ENCODE measurements around the gene FAM13A. TPM values are rescaled to one million over a fixed set of nuclear protein-coding genes. Genes with fewer than 3 reads are reported as not detected.

The FAM13A gene
- total and polyA plus RNA-seq, 12 donors: 10.1 to 61.6 (median 29.1) TPM

- no peak for DNase-seq
- TF ChIP-seq POLR2A (IDR thresholded peaks at IDR 0.05) (no peak), CTCF (IDR thresholded peaks at IDR 0.05) (no peak)
Observed at GRCh38 chr4:88982757-88983156, 74.2 kb downstream of the FAM13A start.

DNA sequence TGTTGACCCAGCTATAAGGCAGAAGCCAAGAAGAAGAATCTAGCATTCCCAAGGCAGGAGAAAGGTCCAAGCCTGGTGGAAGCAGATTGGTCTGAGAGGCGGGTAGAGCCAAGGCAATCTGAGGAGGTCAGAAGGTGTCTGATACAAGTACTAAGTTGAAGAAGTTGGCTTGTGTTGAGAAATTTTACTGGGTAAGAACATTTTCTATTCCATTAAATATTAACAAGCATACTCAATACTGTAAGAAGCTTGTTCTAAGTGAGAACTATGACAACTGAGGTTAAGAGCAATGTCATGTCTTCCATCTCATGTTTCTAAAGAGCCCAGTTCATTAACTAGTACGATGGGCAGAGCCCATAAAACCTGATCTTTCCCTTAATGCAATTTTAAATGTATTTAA, 75.0 kb downstream of the FAM13A start:
- no peak for DNase-seq
- intact Hi-C loops (cut with DNase I): no loop called here
- TF ChIP-seq CTCF (IDR thresholded peaks at IDR 0.05): no peak
- no peak for TF ChIP-seq POLR2A (IDR thresholded peaks at IDR 0.05)

More at GRCh38 chr4:88982757-88983156, 74.2 kb downstream of the FAM13A start:
- H3K27ac ChIP-seq: no peak overlapping the region
- H3K36me3 ChIP-seq (replicated peaks in 1 of 2): no peaks in the 10 kb centered on the region
- H3K27me3 ChIP-seq: no peaks in the 10 kb centered on the region
- no peak overlapping the region for H3K4me3 ChIP-seq
- H3K9me3 ChIP-seq (replicated peaks in 1 of 3): peaks cover 0 to 6% (median 0%) of the 10 kb centered on the region in 3 donors
- peaks cover 7 to 11% of the 10 kb centered on the region in 2 donors for H3K4me1 ChIP-seq (replicated peaks in 1 of 2)
- intact Hi-C loops (cut with DNase I): no loop called here

DNA sequence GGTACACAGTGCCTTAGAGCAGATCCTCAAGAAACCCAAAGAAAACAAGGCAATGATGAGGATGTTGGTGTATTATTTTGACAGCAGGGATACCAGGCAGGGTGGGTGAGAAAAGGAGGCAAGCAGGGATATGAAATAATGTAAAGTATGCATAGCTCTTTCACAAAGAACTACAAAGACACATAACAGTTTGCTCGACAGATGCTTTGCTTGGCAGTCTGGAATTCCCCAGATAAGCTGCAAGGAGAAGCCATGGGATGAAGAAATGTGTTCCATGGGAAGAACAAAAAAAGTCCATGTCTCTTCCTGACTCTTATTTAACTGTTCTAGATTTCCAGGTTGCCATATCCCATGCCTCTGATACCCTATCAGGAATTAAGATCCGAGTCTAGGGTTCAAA, 75.4 kb downstream of the FAM13A start:
- peaks cover 0 to 6% (median 0%) of the 10 kb centered on the region in 3 donors for H3K9me3 ChIP-seq (replicated peaks in 1 of 3)
- H3K27ac ChIP-seq: no peak overlapping the region
- 89 to 98% (median 95%) methylated on average over 2 of the region's 2 CpGs for WGBS, 4 donors
- H3K36me3 ChIP-seq (replicated peaks in 1 of 2): no peaks in the 10 kb centered on the region
- DNase-seq: no peak
- TF ChIP-seq POLR2A (IDR thresholded peaks at IDR 0.05): no peak
- TF ChIP-seq CTCF (IDR thresholded peaks at IDR 0.05): no peak
- H3K27me3 ChIP-seq: no peaks in the 10 kb centered on the region
- intact Hi-C loops (cut with DNase I): no loop called here
- H3K4me1 ChIP-seq (replicated peaks in 1 of 2): peaks cover 7 to 11% of the 10 kb centered on the region in 2 donors
- H3K4me3 ChIP-seq: no peak overlapping the region

More for the DNA sequence above, 75.0 kb downstream of the FAM13A start:
- Histone ChIP-seq H3K4me3 (no peak overlapping the region), H3K4me1 (replicated peaks in 1 of 2) (peaks cover 7 to 11% of the 10 kb centered on the region in 2 donors), H3K27ac (no peak overlapping the region), H3K36me3 (replicated peaks in 1 of 2) (no peaks in the 10 kb centered on the region), H3K27me3 (no peaks in the 10 kb centered on the region), H3K9me3 (replicated peaks in 1 of 3) (peaks cover 0 to 6% (median 0%) of the 10 kb centered on the region in 3 donors)
- WGBS, 4 donors: 92 to 100% (median 95%) methylated on average over 2 of the region's 2 CpGs

DNA sequence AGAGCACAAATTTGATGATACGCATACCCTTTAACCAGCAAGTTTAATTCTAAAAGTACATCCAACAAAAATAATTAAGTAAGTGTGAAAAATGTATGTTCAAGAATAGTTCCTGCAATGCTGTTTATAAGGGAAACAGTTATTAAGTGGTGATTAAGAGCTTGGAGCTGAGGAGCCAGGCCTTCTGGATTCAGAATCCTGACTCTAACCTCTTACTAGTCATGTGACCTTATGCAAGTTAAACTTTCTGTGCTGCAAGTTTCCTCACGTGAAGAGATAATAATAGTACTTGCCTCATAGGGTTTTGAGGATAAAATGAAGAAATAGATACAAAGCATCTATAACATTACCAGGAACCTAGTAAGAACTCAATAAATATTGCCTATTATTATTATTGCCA, 77.7 kb downstream of the FAM13A start:
- no peaks in the 10 kb centered on the region for H3K36me3 ChIP-seq (replicated peaks in 1 of 2)
- 75 to 83% (median 76%) methylated on average over 2 of the region's 2 CpGs for WGBS, 4 donors
- no peak overlapping the region for H3K27ac ChIP-seq
- H3K4me3 ChIP-seq: no peak overlapping the region
- intact Hi-C loops (cut with DNase I): no loop called here
- no peak for DNase-seq
- peaks cover 0 to 6% (median 0%) of the 10 kb centered on the region in 3 donors for H3K9me3 ChIP-seq (replicated peaks in 1 of 3)
- peaks cover 0 to 3% of the 10 kb centered on the region in 2 donors for H3K4me1 ChIP-seq (replicated peaks in 1 of 2)
- no peaks in the 10 kb centered on the region for H3K27me3 ChIP-seq
- TF ChIP-seq POLR2A (IDR thresholded peaks at IDR 0.05): no peak

GRCh38 chr4:88976775-88977035, 80.3 kb downstream of the FAM13A start:
- Histone ChIP-seq H3K4me1 (replicated peaks in 1 of 2) (peaks cover 0 to 3% of the 10 kb centered on the region in 2 donors), H3K27ac (no peak overlapping the region), H3K4me3 (no peak overlapping the region), H3K36me3 (replicated peaks in 1 of 2) (no peaks in the 10 kb centered on the region), H3K9me3 (replicated peaks in 1 of 3) (peaks cover 0 to 6% (median 0%) of the 10 kb centered on the region in 3 donors), H3K27me3 (no peaks in the 10 kb centered on the region)
- TF ChIP-seq CTCF (IDR thresholded peaks at IDR 0.05) (no peak), POLR2A (IDR thresholded peaks at IDR 0.05) (no peak)
- intact Hi-C loops (cut with DNase I): no loop called here
- no peak for DNase-seq
